Uterus (tissue), 4 donors: ENCODE measurements around the gene PMF1. TPM values are rescaled to one million over a fixed set of nuclear protein-coding genes. Genes with fewer than 3 reads are reported as not detected.

Source experiments
- DNase-seq, 2 donors: peaks; one replicate each; pipeline ENCODE4 v3.0.0-alpha.2; 2019 to 2020
- H3K27ac ChIP-seq, 2 donors: fragments of 200-600 bp; sonication (generic); 1 replicate in 1 of 2; 2 replicates in 1 of 2; pipeline ENCODE4 v1.5.1; 2016 to 2018
- H3K27me3 ChIP-seq, 2 donors: fragments of 200-600 bp; sonication (generic); one replicate each; pipeline ENCODE4 v1.5.1; 2018 to 2019; ENCODE audit warnings: control low read depth in 1 of 2
- H3K36me3 ChIP-seq, 2 donors: fragments of 200-600 bp; sonication (generic); one replicate each; pipeline ENCODE4 v1.5.1; 2019; ENCODE audit warnings: control low read depth in 1 of 2
- H3K4me1 ChIP-seq, 2 donors: fragments of 200-600 bp; sonication (generic); one replicate each; pipeline ENCODE4 v1.5.1; 2018 to 2019; ENCODE audit warnings: control low read depth in 1 of 2
- H3K4me3 ChIP-seq, 2 donors: fragments of 200-600 bp; sonication (generic); 1 replicate in 1 of 2; 2 replicates in 1 of 2; pipeline ENCODE4 v1.5.1; 2018 to 2019; ENCODE audit warnings: mild to moderate bottlenecking in 1 of 2
- H3K9me3 ChIP-seq, 2 donors: fragments of 200-600 bp; sonication (generic); one replicate each; pipeline ENCODE4 v1.5.1; 2019; ENCODE audit warnings: control low read depth in 1 of 2
- POLR2A ChIP-seq, 2 donors: fragments of 450-650 bp; IDR thresholded peaks; one replicate each; pipeline ENCODE4 v1.6.1; 2016; ENCODE audit warnings: antibody characterized with exemption in 2 of 2, mild to moderate bottlenecking in 1 of 2, moderate library complexity in 1 of 2
- intact Hi-C: fragments of 100-400 bp; cut with DNase I; formaldehyde crosslinking; loops from one replicate; pipeline ENCODE4 v1.15.1; 2023; ENCODE audit warnings: low total_unique reads
- total RNA-seq, 4 donors: library from RNA; depleted of rRNA in 3 of 4; stranded (reverse); fragments of >200 nt in 3 of 4; gene quantifications; one replicate each; pipeline versions ENCODE4 v1.1.0 to v1.2.4, GENCODE V29; 2014 to 2023
- TF ChIP-seq, protein P1 (sequence below), 4 experiments: fragments of 200-600 bp in 2 of 4; fragments of 450-650 bp in 2 of 4; sonication (generic) in 2 of 4; IDR thresholded peaks; one replicate each; pipeline ENCODE4 v1.5.1; 2016 to 2019; ENCODE audit warnings: antibody characterized with exemption in 4 of 4, mild to moderate bottlenecking in 2 of 4, moderate library complexity in 1 of 4
- donor health status: DM: yes; HTN: yes; CAD: no.

PMF1 gene
- total RNA-seq, 4 donors from 2014 or later = 45.2 to 61.3 (median 46.0) TPM

DNA sequence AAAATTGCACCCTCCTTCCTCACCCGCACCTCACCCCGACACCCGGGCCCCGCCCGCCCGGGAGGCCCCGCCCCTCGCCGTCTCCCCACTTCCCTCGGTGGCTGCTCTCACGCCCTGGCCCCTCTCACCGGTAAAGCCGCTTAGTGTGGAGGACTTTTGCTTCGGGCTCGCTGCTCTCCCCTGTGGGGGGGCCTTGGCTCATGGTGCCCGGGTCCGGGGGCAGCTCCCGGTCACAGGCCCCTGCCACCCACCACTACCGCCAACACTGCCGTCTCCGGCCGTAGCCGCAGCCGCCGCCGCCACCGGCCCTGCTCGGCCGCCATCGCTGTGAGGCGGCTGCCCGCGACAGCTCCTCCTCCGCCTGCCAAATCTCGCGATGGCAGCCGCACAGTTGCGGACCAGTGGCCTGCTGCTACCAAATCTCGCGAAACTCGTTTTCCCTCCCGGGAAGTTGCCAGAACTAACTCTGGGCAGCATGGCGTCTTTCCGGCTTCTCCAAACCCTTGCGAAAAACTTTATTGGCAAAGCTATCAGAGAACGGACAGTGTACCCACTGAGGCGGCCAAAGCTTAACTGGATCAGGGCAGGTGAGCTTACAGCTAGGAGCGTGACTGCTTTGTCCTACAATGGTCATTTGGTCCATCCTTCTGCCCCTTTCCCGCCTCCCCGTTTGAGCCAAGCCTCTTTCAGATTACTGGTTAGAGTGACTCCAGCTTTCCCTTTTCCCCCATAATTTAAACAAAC lies 69.8 kb downstream of the PMF1 start, which contains the start of gene SMG5:
Gene SMG5 (minus strand): TSS at position 347 of the 744 bp plus-strand sequence. CDS start 145 bp downstream, at position 202.
- Histone ChIP-seq H3K27ac (peak within 1 kb of the TSS; percentile 92 to 93), H3K36me3 (no peaks in the 10 kb centered on the region), H3K27me3 (no peaks in the 10 kb centered on the region), H3K9me3 (no peaks in the 10 kb centered on the region), H3K4me1 (peaks cover 0 to 7% of the 10 kb centered on the region in 2 donors), H3K4me3 (peak within 1 kb of the TSS; percentile 98 to 99)
- intact Hi-C loops = no loop called here
- TF ChIP-seq, protein P1, sequence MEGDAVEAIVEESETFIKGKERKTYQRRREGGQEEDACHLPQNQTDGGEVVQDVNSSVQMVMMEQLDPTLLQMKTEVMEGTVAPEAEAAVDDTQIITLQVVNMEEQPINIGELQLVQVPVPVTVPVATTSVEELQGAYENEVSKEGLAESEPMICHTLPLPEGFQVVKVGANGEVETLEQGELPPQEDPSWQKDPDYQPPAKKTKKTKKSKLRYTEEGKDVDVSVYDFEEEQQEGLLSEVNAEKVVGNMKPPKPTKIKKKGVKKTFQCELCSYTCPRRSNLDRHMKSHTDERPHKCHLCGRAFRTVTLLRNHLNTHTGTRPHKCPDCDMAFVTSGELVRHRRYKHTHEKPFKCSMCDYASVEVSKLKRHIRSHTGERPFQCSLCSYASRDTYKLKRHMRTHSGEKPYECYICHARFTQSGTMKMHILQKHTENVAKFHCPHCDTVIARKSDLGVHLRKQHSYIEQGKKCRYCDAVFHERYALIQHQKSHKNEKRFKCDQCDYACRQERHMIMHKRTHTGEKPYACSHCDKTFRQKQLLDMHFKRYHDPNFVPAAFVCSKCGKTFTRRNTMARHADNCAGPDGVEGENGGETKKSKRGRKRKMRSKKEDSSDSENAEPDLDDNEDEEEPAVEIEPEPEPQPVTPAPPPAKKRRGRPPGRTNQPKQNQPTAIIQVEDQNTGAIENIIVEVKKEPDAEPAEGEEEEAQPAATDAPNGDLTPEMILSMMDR (IDR thresholded peaks at IDR 0.05) = peak in 1 of 4 experiments; percentile 21
- peak; percentile 52 to 88 for TF ChIP-seq POLR2A (IDR thresholded peaks at IDR 0.05)
- DNase-seq = peak; percentile 97

- H3K27me3 ChIP-seq = no peaks in the 10 kb centered on the region
- peak overlapping the region; percentile 98 to 99 for H3K4me3 ChIP-seq
- DNase-seq = no peak
- intact Hi-C loops = no loop called here
- no peaks in the 10 kb centered on the region for H3K36me3 ChIP-seq
- TF ChIP-seq, protein P1 (IDR thresholded peaks at IDR 0.05) = no peak
- TF ChIP-seq POLR2A (IDR thresholded peaks at IDR 0.05) = no peak
- peak overlapping the region in 1 of 2 donors; percentile 93 for H3K27ac ChIP-seq
- no peaks in the 10 kb centered on the region for H3K9me3 ChIP-seq
- H3K4me1 ChIP-seq = peaks cover 0 to 7% of the 10 kb centered on the region in 2 donors
Measured at GRCh38 chr1:156283521-156283920, 70.7 kb downstream of the PMF1 start.

- no peak for DNase-seq
- intact Hi-C loops = no loop called here
- Histone ChIP-seq H3K9me3 (no peaks in the 10 kb centered on the region), H3K4me1 (peaks cover 0 to 7% of the 10 kb centered on the region in 2 donors), H3K36me3 (no peaks in the 10 kb centered on the region), H3K27ac (peak within 1 kb of the TSS; percentile 92 to 93), H3K4me3 (peak within 1 kb of the TSS; percentile 98 to 99), H3K27me3 (no peaks in the 10 kb centered on the region)
- TF ChIP-seq POLR2A (IDR thresholded peaks at IDR 0.05) = no peak
- TF ChIP-seq, protein P1 (IDR thresholded peaks at IDR 0.05) = no peak
Measured at GRCh38 chr1:156284112-156284511, 71.3 kb downstream of the PMF1 start, which contains the start of gene TMEM79. Gene TMEM79 (plus strand): TSS chr1:156284325. CDS start chr1:156285227, 902 bp downstream.

DNA sequence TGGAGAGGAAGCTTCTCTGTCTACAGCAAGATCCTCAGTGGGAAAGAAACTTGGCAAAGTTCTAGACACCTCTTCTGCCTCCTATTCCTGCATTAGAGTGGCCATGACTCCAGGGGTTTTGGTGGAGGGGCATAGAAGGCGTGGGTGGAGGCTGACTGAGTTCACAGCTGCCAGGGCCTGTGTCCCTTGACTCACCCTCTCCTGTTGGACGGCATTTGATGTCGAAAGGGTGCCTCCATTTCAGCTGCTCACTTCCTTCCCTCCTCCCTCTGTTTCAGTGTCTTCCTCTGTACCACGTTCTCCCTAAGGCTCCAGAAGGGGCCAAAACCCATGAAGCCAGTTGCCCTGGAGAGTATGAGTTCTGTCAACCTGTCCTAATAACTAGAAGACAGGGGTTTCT lies 72.0 kb downstream of the PMF1 start:
- no peak overlapping the region for H3K27ac ChIP-seq
- DNase-seq = no peak
- peaks cover 0 to 7% of the 10 kb centered on the region in 2 donors for H3K4me1 ChIP-seq
- intact Hi-C loops = no loop called here
- no peaks in the 10 kb centered on the region for H3K9me3 ChIP-seq
- no peaks in the 10 kb centered on the region for H3K27me3 ChIP-seq
- TF ChIP-seq, protein P1 (IDR thresholded peaks at IDR 0.05) = no peak
- TF ChIP-seq POLR2A (IDR thresholded peaks at IDR 0.05) = no peak
- H3K4me3 ChIP-seq = no peak overlapping the region
- H3K36me3 ChIP-seq = no peaks in the 10 kb centered on the region

DNA sequence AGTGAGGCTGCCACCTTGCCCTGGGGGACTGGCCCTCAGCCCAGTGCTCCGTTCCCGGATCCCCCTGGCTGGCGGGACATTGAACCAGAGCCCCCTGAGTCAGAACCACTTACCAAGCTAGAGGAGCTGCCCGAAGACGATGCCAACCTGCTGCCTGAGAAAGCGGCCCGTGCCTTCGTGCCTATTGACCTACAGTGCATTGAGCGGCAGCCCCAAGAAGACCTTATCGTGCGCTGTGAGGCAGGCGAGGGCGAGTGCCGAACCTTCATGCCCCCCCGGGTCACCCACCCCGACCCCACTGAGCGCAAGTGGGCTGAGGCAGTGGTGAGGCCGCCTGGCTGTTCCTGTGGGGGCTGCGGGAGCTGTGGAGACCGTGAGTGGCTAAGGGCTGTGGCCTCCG lies 72.6 kb downstream of the PMF1 start:
- Histone ChIP-seq H3K27ac (no peak overlapping the region), H3K9me3 (no peaks in the 10 kb centered on the region), H3K4me3 (no peak overlapping the region), H3K4me1 (peaks cover 0 to 7% of the 10 kb centered on the region in 2 donors), H3K36me3 (no peaks in the 10 kb centered on the region), H3K27me3 (no peaks in the 10 kb centered on the region)
- TF ChIP-seq POLR2A (IDR thresholded peaks at IDR 0.05) = no peak
- TF ChIP-seq, protein P1 (IDR thresholded peaks at IDR 0.05) = no peak
- intact Hi-C loops = no loop called here
- no peak for DNase-seq
